ENCODE data around the gene TAL1.

DNA sequence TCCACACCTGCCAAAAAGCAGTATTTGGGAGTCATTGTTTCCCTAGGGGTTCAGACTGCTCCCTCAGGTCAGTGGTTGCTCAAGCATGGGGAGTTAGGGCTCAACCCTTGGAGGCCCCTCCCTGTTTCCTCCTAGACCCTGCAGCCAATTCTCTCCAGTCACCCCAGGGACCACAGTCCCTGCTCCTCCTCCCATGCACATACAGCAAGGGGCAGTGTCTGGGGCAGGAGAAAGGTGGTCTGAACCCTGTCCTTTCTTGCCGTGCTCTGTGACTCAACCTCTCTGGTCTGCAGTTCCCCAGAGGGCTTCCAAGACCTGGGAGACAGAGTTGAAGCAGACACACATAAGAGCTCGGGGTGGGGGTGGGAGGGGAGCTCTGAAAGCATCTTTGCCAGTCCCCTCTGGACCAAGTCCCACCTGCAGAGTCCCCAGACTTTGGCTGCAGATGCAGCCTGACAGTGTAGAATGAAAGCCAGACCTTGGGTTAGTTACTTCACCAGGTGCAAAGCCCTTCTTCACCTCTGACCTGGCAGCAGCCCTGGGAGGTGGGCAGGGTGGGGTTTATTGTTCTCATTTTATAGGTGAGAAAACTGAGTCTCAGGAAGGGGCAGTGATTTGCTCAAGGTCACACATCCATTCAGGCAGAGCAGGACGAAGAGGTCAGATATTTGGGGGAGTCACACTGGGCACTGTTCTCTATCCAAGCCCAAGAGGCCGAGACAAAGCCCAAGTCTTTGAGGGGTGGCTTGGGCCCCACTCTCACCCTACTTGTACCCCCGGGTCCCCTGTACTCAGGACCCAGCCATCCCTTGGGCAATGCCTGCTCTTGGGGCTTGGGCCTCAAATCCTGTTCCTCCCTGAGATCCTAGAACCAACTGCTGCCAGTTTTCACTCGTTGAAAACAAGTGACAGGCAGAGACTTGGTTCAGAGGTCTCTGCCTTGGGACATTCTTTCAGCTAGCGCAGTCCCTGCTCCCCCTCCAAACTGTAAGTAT lies 42.9 kb downstream of the TAL1 start:
- TF ChIP-seq FOXJ3 (CRISPR knock-in tag; IDR thresholded peaks at IDR 0.05; ENCODE audit: borderline replicate concordance) (no peak), ZNF557 (CRISPR knock-in tag; IDR thresholded peaks at IDR 0.05) (no peak), POLR2A (IDR thresholded peaks at IDR 0.05; ENCODE audit: insufficient read depth in 1 of 2, low read depth in 2 of 2, low read length in 2 of 2) (no peak), ZNF207 (IDR thresholded peaks at IDR 0.05; ENCODE audit: borderline replicate concordance) (no peak), TARDBP (CRISPR knock-in tag; IDR thresholded peaks at IDR 0.05) (no peak), ZNF274 (CRISPR knock-in tag; IDR thresholded peaks at IDR 0.05) (no peak), HMGA1 (CRISPR knock-in tag; conservative IDR thresholded peaks at IDR 0.05) (no peak), EZH2 (conservative IDR thresholded peaks at IDR 0.05; ENCODE audit: low read depth, low read length) (no peak)
- TF ChIP-seq, protein P1, sequence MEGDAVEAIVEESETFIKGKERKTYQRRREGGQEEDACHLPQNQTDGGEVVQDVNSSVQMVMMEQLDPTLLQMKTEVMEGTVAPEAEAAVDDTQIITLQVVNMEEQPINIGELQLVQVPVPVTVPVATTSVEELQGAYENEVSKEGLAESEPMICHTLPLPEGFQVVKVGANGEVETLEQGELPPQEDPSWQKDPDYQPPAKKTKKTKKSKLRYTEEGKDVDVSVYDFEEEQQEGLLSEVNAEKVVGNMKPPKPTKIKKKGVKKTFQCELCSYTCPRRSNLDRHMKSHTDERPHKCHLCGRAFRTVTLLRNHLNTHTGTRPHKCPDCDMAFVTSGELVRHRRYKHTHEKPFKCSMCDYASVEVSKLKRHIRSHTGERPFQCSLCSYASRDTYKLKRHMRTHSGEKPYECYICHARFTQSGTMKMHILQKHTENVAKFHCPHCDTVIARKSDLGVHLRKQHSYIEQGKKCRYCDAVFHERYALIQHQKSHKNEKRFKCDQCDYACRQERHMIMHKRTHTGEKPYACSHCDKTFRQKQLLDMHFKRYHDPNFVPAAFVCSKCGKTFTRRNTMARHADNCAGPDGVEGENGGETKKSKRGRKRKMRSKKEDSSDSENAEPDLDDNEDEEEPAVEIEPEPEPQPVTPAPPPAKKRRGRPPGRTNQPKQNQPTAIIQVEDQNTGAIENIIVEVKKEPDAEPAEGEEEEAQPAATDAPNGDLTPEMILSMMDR (CRISPR knock-in tag; IDR thresholded peaks at IDR 0.05): no peak
- TF ChIP-seq, protein P2, sequence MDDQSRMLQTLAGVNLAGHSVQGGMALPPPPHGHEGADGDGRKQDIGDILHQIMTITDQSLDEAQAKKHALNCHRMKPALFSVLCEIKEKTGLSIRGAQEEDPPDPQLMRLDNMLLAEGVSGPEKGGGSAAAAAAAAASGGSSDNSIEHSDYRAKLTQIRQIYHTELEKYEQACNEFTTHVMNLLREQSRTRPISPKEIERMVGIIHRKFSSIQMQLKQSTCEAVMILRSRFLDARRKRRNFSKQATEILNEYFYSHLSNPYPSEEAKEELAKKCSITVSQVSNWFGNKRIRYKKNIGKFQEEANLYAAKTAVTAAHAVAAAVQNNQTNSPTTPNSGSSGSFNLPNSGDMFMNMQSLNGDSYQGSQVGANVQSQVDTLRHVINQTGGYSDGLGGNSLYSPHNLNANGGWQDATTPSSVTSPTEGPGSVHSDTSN (CRISPR knock-in tag; IDR thresholded peaks at IDR 0.05; ENCODE audit: borderline replicate concordance): no peak
